H9 (cell line): ENCODE results near the gene BAG3. TPM values are rescaled to one million over a fixed set of nuclear protein-coding genes. Genes with fewer than 3 reads are reported as not detected.

Experiments
- DNase-seq: peaks from one replicate; pipeline ENCODE4 v3.0.0-alpha.2; 2017
- H2AFZ ChIP-seq: one replicate; pipeline ENCODE4 v1.6.1; 2013; ENCODE audit warnings: mild to moderate bottlenecking, low read length, control low read depth, moderate library complexity
- H2AK5ac ChIP-seq: 2 replicates; pipeline ENCODE4 v1.6.1; 2013; ENCODE audit warnings: low read length, control low read depth, mixed read lengths; ENCODE audit not compliant: insufficient read length
- H2BK120ac ChIP-seq: one replicate; pipeline ENCODE4 v1.6.1; 2013; ENCODE audit warnings: low read depth, mild to moderate bottlenecking, low read length, control low read depth, inconsistent platforms; ENCODE audit not compliant: poor library complexity, severe bottlenecking
- H2BK12ac ChIP-seq: 2 replicates; pipeline ENCODE4 v1.6.1; 2013; ENCODE audit warnings: low read length, control low read depth, mixed read lengths, low read depth; ENCODE audit not compliant: insufficient read length
- H2BK15ac ChIP-seq: 2 replicates; pipeline ENCODE4 v1.6.1; 2013; ENCODE audit warnings: low read depth, low read length, control low read depth
- H2BK20ac ChIP-seq: one replicate; pipeline ENCODE4 v1.6.1; 2013; ENCODE audit warnings: low read depth, mild to moderate bottlenecking, low read length, control low read depth, inconsistent platforms; ENCODE audit not compliant: poor library complexity, severe bottlenecking
- H2BK5ac ChIP-seq: 2 replicates; pipeline ENCODE4 v1.6.1; 2013; ENCODE audit warnings: low read length, control low read depth, mixed read lengths; ENCODE audit not compliant: insufficient read length
- H3K14ac ChIP-seq: 2 replicates; pipeline ENCODE4 v1.6.1; 2013; ENCODE audit warnings: low read length, control low read depth; ENCODE audit not compliant: insufficient read depth
- H3K18ac ChIP-seq: 2 replicates; pipeline ENCODE4 v1.6.1; 2013; ENCODE audit warnings: low read depth, mild to moderate bottlenecking, mixed read lengths, low read length, control low read depth; ENCODE audit not compliant: insufficient read length
- H3K23ac ChIP-seq: 2 replicates; pipeline ENCODE4 v1.6.1; 2013; ENCODE audit warnings: low read length, control low read depth, mixed read lengths, low read depth; ENCODE audit not compliant: insufficient read length
- H3K23me2 ChIP-seq: 2 replicates; pipeline ENCODE4 v1.6.1; 2013; ENCODE audit warnings: low read depth, mild to moderate bottlenecking, mixed read lengths, low read length, control low read depth; ENCODE audit not compliant: insufficient read length, poor library complexity, severe bottlenecking
- H3K27ac ChIP-seq: 2 replicates; pipeline ENCODE4 v1.5.1; 2013; ENCODE audit warnings: low read length, control low read depth, mixed read lengths, low read depth; ENCODE audit not compliant: insufficient read length
- H3K27me3 ChIP-seq: 2 replicates; pipeline ENCODE4 v1.6.1; 2013; ENCODE audit warnings: low read length, control low read depth, inconsistent platforms; ENCODE audit not compliant: insufficient read depth
- H3K4ac ChIP-seq: 2 replicates; pipeline ENCODE4 v1.6.1; 2013; ENCODE audit warnings: low read depth, mild to moderate bottlenecking, control low read depth, inconsistent platforms, low read length, moderate library complexity
- H3K4me1 ChIP-seq: 2 replicates; pipeline ENCODE4 v1.6.1; 2013; ENCODE audit warnings: low read length, control low read depth, inconsistent platforms; ENCODE audit not compliant: insufficient read depth
- H3K4me2 ChIP-seq: 2 replicates; pipeline ENCODE4 v1.6.1; 2013; ENCODE audit warnings: low read length, control low read depth, mixed read lengths; ENCODE audit not compliant: insufficient read length, insufficient read depth
- H3K56ac ChIP-seq: 2 replicates; pipeline ENCODE4 v1.6.1; 2013; ENCODE audit warnings: low read depth, mild to moderate bottlenecking, mixed read lengths, low read length, control low read depth; ENCODE audit not compliant: insufficient read length
- H3K79me1 ChIP-seq: 2 replicates; pipeline ENCODE4 v1.6.1; 2013; ENCODE audit warnings: low read depth, mild to moderate bottlenecking, moderate library complexity, low read length, control low read depth, inconsistent platforms; ENCODE audit not compliant: insufficient read depth, poor library complexity, severe bottlenecking
- H3K79me2 ChIP-seq: 2 replicates; pipeline ENCODE4 v1.6.1; 2013; ENCODE audit warnings: low read length, control low read depth, inconsistent platforms; ENCODE audit not compliant: insufficient read depth
- H3K9ac ChIP-seq: 2 replicates; pipeline ENCODE4 v1.6.1; 2013; ENCODE audit warnings: low read length, control low read depth, mixed read lengths; ENCODE audit not compliant: insufficient read length; ENCODE audit errors: extremely low read depth
- H3K9me3 ChIP-seq: one replicate; pipeline ENCODE4 v1.6.1; 2013; ENCODE audit warnings: low read depth, low read length, inconsistent platforms; ENCODE audit not compliant: control insufficient read depth
- H3T11ph ChIP-seq: one replicate; pipeline ENCODE4 v1.6.1; 2013; ENCODE audit warnings: mild to moderate bottlenecking, low read length, control low read depth, inconsistent platforms
- H4K20me1 ChIP-seq: one replicate; pipeline ENCODE4 v1.6.1; 2013; ENCODE audit not compliant: control insufficient read depth, insufficient read length, insufficient read depth
- H4K5ac ChIP-seq: 2 replicates; pipeline ENCODE4 v1.6.1; 2013; ENCODE audit warnings: low read depth, mild to moderate bottlenecking, mixed read lengths, low read length, control low read depth; ENCODE audit not compliant: insufficient read length
- H4K8ac ChIP-seq: replicated peaks from 2 replicates; pipeline ENCODE4 v1.6.1; 2013; ENCODE audit warnings: low read length, control low read depth, mixed read lengths, low read depth; ENCODE audit not compliant: insufficient read length
- H4K91ac ChIP-seq: 2 replicates; pipeline ENCODE4 v1.6.1; 2013; ENCODE audit warnings: low read depth, mild to moderate bottlenecking, moderate library complexity, mixed read lengths, low read length, control low read depth; ENCODE audit not compliant: insufficient read length
- H3K27ac Mint-ChIP-seq, 3 experiments: 2 replicates in 2 of 3; 3 replicates in 1 of 3; pipeline ENCODE4 v1.8.0; 2020 to 2021; ENCODE audit warnings: mixed read lengths in 3 of 3, mild to moderate bottlenecking in 1 of 3, moderate library complexity in 1 of 3
- H3K27me3 Mint-ChIP-seq: 2 replicates; pipeline ENCODE4 v1.8.0; 2021; ENCODE audit warnings: low read depth, mild to moderate bottlenecking, moderate library complexity, mixed read lengths
- H3K36me3 Mint-ChIP-seq, 3 experiments: 2 replicates in 2 of 3; 3 replicates in 1 of 3; pipeline ENCODE4 v1.8.0; 2020 to 2021; ENCODE audit warnings: low read depth in 3 of 3, mixed read lengths in 3 of 3; ENCODE audit not compliant: insufficient read depth in 1 of 3
- H3K4me1 Mint-ChIP-seq, 2 experiments: 2 replicates each; pipeline ENCODE4 v1.8.0; 2020; ENCODE audit warnings: mixed read lengths in 2 of 2
- H3K4me3 Mint-ChIP-seq, 2 experiments: 2 replicates in 1 of 2; 3 replicates in 1 of 2; pipeline ENCODE4 v1.8.0; 2020 to 2021; ENCODE audit warnings: mild to moderate bottlenecking in 2 of 2, mixed read lengths in 2 of 2, moderate library complexity in 1 of 2
- H3K9me3 Mint-ChIP-seq, 2 experiments: 2 replicates in 1 of 2; 3 replicates in 1 of 2; pipeline ENCODE4 v1.8.0; 2020; ENCODE audit warnings: mild to moderate bottlenecking in 2 of 2, mixed read lengths in 2 of 2, moderate library complexity in 1 of 2
- WGBS: extraction: QIAGEN DNeasy Blood & Tissue Kit; methylation state at CpG from one replicate; pipeline ENCODE4 v1.1.7; 2013; ENCODE audit warnings: missing lambda C conversion rate, low lambda C conversion rate, mixed read lengths; ENCODE audit not compliant: insufficient read length; ENCODE audit errors: extremely low coverage; 5-methylcytosine and 5-hydroxymethylcytosine counted together
- total RNA-seq: library from RNA; stranded (reverse); gene quantifications from 2 replicates; pipeline ENCODE4 v1.2.1, GENCODE V29; 2021
- TF ChIP-seq, protein P1 (sequence below): fragments of 200-600 bp; sonication (generic); conservative IDR thresholded peaks from 3 replicates; pipeline ENCODE4 v1.8.0; 2021; ENCODE audit warnings: antibody characterized with exemption, mild to moderate bottlenecking

BAG3 gene
- total RNA-seq, 1 experiment from 2014 or later = 11.4 TPM

DNA sequence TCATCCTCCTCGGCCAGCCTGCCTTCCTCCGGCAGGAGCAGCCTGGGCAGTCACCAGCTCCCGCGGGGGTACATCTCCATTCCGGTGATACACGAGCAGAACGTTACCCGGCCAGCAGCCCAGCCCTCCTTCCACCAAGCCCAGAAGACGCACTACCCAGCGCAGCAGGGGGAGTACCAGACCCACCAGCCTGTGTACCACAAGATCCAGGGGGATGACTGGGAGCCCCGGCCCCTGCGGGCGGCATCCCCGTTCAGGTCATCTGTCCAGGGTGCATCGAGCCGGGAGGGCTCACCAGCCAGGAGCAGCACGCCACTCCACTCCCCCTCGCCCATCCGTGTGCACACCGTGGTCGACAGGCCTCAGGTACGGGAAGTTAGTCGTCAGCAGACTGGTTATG is 21.1 kb downstream of the BAG3 start:
- Histone ChIP-seq H4K91ac (no peak overlapping the region), H3K23me2 (no peaks in the 10 kb centered on the region), H3K4me2 (no peak overlapping the region), H4K5ac (no peak overlapping the region), H2BK120ac (no peak overlapping the region), H3K56ac (no peak overlapping the region), H3K4me1 (peaks cover 4% of the 10 kb centered on the region; the same call in 1 of the 2 replicates), H3K27ac (no peak overlapping the region), H3K18ac (no peak overlapping the region), H3K4ac (no peak overlapping the region), H4K8ac (no peak overlapping the region), H3K9ac (no peak overlapping the region), H2BK5ac (no peak overlapping the region), H3K79me2 (no peaks in the 10 kb centered on the region), H3K79me1 (no peaks in the 10 kb centered on the region), H3T11ph (no peak overlapping the region), H3K14ac (no peak overlapping the region), H3K23ac (no peak overlapping the region), H2AK5ac (no peak overlapping the region), H2BK15ac (no peak overlapping the region), H2BK20ac (no peak overlapping the region), H2BK12ac (no peak overlapping the region), H3K27me3 (no peaks in the 10 kb centered on the region), H4K20me1 (no peaks in the 10 kb centered on the region), H3K9me3 (no peaks in the 10 kb centered on the region), H2AFZ (no peak overlapping the region)
- TF ChIP-seq, protein P1, sequence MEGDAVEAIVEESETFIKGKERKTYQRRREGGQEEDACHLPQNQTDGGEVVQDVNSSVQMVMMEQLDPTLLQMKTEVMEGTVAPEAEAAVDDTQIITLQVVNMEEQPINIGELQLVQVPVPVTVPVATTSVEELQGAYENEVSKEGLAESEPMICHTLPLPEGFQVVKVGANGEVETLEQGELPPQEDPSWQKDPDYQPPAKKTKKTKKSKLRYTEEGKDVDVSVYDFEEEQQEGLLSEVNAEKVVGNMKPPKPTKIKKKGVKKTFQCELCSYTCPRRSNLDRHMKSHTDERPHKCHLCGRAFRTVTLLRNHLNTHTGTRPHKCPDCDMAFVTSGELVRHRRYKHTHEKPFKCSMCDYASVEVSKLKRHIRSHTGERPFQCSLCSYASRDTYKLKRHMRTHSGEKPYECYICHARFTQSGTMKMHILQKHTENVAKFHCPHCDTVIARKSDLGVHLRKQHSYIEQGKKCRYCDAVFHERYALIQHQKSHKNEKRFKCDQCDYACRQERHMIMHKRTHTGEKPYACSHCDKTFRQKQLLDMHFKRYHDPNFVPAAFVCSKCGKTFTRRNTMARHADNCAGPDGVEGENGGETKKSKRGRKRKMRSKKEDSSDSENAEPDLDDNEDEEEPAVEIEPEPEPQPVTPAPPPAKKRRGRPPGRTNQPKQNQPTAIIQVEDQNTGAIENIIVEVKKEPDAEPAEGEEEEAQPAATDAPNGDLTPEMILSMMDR = no peak
- DNase-seq = no peak
- Mint-ChIP-seq H3K9me3 (no peaks in the 10 kb centered on the region), H3K27me3 (no peaks in the 10 kb centered on the region), H3K36me3 (peaks cover 23 to 47% (median 45%) of the 10 kb centered on the region in 3 experiments), H3K4me3 (no peak overlapping the region), H3K4me1 (peaks cover 26 to 32% of the 10 kb centered on the region in 2 experiments), H3K27ac (no peak overlapping the region)
- no CpG with 5 or more reads among the region's 23 CpGs for WGBS
